ENCODE data around the gene GALNT18.

GALNT18 gene

DNA sequence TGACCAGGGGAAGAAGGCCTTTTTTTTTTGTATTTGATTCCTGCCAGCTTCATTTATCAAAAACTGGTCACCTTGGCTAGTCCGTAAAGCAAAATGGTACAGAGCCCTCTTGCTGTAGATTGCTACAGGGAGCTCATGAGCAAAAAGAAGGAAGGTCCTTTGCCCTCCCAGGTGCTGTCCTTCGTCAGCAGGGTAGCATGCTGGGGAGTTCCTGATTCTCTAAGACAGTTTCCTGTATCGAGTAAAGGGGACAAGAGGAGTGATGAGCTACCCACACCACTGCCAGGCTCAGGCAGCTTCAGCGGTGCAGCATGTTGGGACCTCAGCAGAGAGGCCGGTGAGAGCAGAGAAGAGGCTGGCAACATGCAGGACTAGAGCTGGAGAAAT is 200.9 kb downstream of the GALNT18 start:
- no peak overlapping the region for H3K4me3 Mint-ChIP-seq
- peaks cover 94% of the 10 kb centered on the region for H3K4me1 Mint-ChIP-seq (ENCODE audit: low read depth)
- intact Hi-C loops (cut with micrococcal nuclease) = no loop called here
- H3K9me3 Mint-ChIP-seq = no peaks in the 10 kb centered on the region
- peaks cover 68% of the 10 kb centered on the region for H3K36me3 Mint-ChIP-seq (ENCODE audit: low read depth)
- peaks cover 42% of the 10 kb centered on the region for H3K27me3 Mint-ChIP-seq
- H3K27ac Mint-ChIP-seq = peak overlapping the region; percentile 35

DNA sequence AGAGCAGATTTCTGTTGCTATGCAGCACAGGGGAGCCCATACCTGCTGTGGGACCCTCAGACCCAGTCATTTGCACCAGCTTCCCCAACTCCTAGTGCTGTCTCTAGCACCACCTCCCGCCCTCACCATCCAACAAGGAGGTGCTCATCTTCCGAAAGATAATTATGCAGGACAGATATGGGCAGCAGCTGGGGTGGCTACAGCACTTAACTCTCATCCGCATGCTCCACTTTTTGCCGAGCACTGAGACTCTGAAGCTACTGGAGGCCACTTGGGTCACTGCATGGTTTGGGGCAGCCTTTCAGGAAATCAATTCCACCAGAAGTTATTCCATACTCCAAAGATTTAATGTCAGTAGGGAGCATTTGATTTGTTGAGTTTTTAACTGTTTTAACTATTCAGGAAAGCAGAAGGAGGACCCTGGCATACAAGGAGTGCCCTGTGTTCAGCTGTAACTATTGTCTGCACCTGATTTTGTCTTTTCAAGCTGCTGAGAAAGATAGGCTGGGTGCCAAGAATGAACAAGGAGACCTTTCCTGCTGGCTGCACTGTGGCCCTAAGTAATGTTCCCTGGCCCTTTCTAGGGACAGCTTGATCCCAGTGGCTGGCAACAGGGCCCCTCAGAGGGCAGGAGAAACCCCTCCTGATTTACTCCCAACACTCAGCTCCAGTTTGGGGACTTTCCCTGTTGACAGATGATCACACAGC is 201.5 kb downstream of the GALNT18 start:
- intact Hi-C loops (cut with micrococcal nuclease) = no loop called here
- peak overlapping the region; percentile 35 for H3K27ac Mint-ChIP-seq
- peaks cover 68% of the 10 kb centered on the region for H3K36me3 Mint-ChIP-seq (ENCODE audit: low read depth)
- no peaks in the 10 kb centered on the region for H3K9me3 Mint-ChIP-seq
- no peak overlapping the region for H3K4me3 Mint-ChIP-seq
- H3K27me3 Mint-ChIP-seq = peaks cover 45% of the 10 kb centered on the region
- peaks cover 94% of the 10 kb centered on the region for H3K4me1 Mint-ChIP-seq (ENCODE audit: low read depth)

DNA sequence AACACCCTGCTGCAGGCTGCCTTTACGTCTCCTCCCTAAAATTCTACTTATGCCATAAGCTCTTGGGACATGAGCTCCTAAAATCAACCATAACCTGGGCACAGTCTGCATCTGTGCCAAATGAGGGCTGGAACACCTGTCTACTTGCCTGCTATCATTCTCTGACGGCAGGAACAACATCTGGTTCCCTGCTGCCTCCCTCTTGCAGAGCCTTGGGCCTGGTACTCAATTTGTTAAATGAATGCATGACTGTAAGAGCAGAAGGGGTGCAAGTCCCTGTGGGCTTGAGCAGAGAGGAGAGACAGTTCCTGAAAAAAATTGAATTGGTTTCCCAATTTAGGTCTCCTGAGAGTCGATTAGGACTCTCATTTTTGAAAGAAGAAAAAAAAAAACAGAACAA is 202.1 kb downstream of the GALNT18 start:
- Mint-ChIP-seq H3K36me3 (ENCODE audit: low read depth) (peaks cover 68% of the 10 kb centered on the region), H3K4me1 (ENCODE audit: low read depth) (peaks cover 94% of the 10 kb centered on the region), H3K9me3 (no peaks in the 10 kb centered on the region), H3K4me3 (no peak overlapping the region), H3K27ac (no peak overlapping the region), H3K27me3 (peaks cover 47% of the 10 kb centered on the region)
- intact Hi-C loops (cut with micrococcal nuclease) = loop anchor here (5.0 kb wide), 1 partner anchor 47 kb away; no protein-coding TSS in a partner anchor

DNA sequence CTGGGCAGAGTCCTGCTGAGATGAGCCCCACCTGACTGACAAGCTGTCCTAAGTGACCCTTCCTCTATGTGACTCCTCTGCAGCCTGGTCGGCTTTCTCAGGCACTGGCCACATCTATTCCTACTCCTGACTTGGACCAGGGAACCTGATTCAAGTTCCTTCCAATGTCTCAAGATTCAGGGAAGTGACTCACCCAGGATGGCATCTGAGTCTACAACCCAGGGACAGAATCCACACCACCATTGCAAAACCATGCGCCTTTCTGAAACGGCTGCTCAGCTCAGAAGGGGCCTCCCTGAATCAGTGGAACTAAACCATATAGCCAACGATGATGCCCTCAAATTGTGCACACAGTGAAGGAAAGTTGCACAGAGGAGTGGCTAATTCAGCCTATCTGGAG is 204.9 kb downstream of the GALNT18 start:
- peaks cover 59% of the 10 kb centered on the region for H3K27me3 Mint-ChIP-seq

DNA sequence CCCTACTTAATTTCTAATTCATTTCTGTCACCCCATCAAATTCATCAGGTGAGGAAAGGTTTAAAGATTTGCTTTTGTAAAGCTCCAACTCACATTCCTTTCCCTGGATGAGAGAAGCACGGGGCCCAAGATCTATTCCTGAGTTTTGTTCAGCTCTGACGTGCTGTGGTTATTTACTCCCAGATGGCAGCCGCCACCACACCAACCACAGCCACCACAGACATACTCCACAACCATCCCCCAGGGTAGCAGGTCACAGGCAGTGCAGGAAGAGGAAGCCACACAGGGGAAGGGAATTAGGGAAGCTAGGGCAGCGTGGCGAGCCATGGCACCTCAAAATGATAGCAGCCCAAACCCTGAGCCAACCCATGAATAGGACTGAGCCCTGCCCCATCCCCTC is 205.3 kb downstream of the GALNT18 start:
- Mint-ChIP-seq H3K36me3 (ENCODE audit: low read depth) (peaks cover 73% of the 10 kb centered on the region), H3K9me3 (no peaks in the 10 kb centered on the region), H3K27me3 (peaks cover 61% of the 10 kb centered on the region), H3K4me3 (no peak overlapping the region), H3K4me1 (ENCODE audit: low read depth) (peaks cover 96% of the 10 kb centered on the region), H3K27ac (peak overlapping the region; percentile 70)
- intact Hi-C loops (cut with micrococcal nuclease) = loop anchor here (2.0 to 5.0 kb wide), 2 partner anchors 44 to 98 kb away; no protein-coding TSS in a partner anchor

More for the DNA sequence above, 204.9 kb downstream of the GALNT18 start:
- H3K4me1 Mint-ChIP-seq (ENCODE audit: low read depth) = peaks cover 94% of the 10 kb centered on the region
- intact Hi-C loops (cut with micrococcal nuclease) = loop anchor here (2.0 to 5.0 kb wide), 2 partner anchors 45 to 98 kb away; no protein-coding TSS in a partner anchor
- no peak overlapping the region for H3K4me3 Mint-ChIP-seq
- peaks cover 70% of the 10 kb centered on the region for H3K36me3 Mint-ChIP-seq (ENCODE audit: low read depth)
- H3K9me3 Mint-ChIP-seq = no peaks in the 10 kb centered on the region
- H3K27ac Mint-ChIP-seq = peak overlapping the region; percentile 70

DNA sequence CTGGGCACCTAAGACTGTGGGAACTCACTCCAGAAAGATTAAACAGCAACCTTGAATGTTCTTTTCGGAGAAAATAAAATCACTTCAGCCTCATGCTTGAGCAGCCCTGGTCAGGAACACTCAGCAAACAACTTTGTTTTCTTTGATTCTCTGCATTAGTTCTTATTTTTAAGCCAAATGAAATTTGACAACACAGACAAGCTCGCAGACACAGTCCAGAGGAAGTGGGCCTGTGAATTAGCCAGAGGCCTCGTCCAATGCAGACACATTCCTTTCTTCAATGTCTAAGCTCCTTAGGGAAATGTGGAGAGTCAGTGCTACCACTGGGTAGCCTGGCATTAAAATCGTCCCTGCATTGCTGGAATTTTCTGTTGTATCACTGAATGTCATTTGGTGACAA is 205.9 kb downstream of the GALNT18 start:
- Mint-ChIP-seq H3K4me1 (ENCODE audit: low read depth) (peaks cover 93% of the 10 kb centered on the region), H3K36me3 (ENCODE audit: low read depth) (peaks cover 70% of the 10 kb centered on the region), H3K9me3 (no peaks in the 10 kb centered on the region), H3K27ac (peak overlapping the region; percentile 70), H3K4me3 (no peak overlapping the region), H3K27me3 (peaks cover 60% of the 10 kb centered on the region)
- intact Hi-C loops (cut with micrococcal nuclease) = loop anchor here (2.0 to 5.0 kb wide), 2 partner anchors 44 to 97 kb away; no protein-coding TSS in a partner anchor

DNA sequence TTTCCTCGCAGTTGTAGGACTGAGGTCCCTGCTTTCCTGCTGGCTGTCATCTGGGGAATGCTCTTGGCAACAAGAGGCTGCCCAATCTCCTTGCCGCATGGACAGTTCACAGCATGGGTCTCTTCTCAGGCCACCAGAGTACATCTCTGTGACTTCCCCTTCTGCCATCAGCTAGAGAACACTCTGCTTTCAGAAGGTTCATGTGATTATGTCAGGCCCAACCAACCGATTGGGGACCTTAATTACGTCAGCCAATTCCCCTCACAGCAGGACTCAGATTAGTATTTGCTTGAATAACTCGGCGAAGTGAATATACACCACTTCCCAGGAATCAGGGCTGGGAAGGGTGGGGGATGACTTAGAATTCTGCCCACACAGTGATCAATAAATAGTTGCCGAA is 206.8 kb downstream of the GALNT18 start:
- Mint-ChIP-seq H3K4me3 (no peak overlapping the region), H3K36me3 (ENCODE audit: low read depth) (peaks cover 62% of the 10 kb centered on the region), H3K27me3 (peaks cover 59% of the 10 kb centered on the region), H3K27ac (no peak overlapping the region), H3K9me3 (no peaks in the 10 kb centered on the region), H3K4me1 (ENCODE audit: low read depth) (peaks cover 93% of the 10 kb centered on the region)
- intact Hi-C loops (cut with micrococcal nuclease) = loop anchor here (5.0 kb wide), 1 partner anchor 43 kb away; no protein-coding TSS in a partner anchor

DNA sequence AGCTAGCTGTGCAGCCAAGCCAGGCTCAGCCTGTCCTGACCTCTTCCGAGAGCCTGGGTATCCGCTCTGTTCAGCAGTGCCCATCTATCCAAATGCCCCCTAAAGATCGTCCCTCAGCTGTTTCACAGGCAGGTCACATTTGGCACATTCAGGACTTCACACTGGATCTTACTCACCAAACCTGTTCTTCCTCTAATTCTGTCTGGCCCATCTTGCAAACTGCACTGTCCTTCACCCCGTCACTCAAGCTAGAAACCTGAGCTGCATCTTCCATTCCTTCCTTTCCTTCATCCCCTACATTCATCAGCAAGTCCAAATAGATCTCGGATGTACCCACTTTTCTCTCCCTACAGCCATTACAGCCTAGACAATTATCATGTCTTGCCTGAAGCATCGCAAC is 208.0 kb downstream of the GALNT18 start:
- Mint-ChIP-seq H3K4me3 (no peak overlapping the region), H3K27me3 (peaks cover 62% of the 10 kb centered on the region), H3K9me3 (no peaks in the 10 kb centered on the region), H3K4me1 (ENCODE audit: low read depth) (peaks cover 97% of the 10 kb centered on the region), H3K27ac (no peak overlapping the region), H3K36me3 (ENCODE audit: low read depth) (peaks cover 56% of the 10 kb centered on the region)
- intact Hi-C loops (cut with micrococcal nuclease) = no loop called here

DNA sequence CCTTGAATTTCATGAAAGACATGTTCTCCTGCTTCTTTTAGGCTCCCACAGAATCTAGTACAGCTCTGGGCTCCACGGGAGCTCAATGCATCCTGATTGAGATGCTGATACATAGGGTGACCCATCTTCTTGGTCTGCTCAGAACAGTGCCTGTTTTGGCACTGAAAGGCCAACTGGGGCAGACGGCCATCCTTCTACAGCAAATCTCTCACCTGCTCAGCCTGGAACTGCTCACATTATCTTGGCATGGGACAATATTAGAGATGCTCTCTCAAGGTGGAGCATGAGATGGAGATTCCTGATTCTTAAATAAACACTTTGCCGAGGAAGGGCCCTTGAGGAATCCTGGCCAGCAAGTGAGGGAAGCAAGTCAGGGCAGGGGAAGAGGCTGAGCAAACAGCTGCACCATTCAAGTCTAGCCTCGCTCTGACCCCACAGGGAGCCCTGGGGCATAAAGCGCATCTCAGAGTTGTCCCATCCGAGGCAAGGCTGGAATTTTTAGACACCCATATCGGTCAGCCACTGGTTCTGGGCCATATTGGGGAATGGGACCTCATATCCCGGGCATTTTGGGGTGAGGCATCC is 210.3 kb downstream of the GALNT18 start:
- Mint-ChIP-seq H3K9me3 (no peaks in the 10 kb centered on the region), H3K4me1 (ENCODE audit: low read depth) (peaks cover 97% of the 10 kb centered on the region), H3K27me3 (peaks cover 63% of the 10 kb centered on the region), H3K36me3 (ENCODE audit: low read depth) (peaks cover 48% of the 10 kb centered on the region), H3K27ac (peak overlapping the region; percentile 20), H3K4me3 (no peak overlapping the region)
- intact Hi-C loops (cut with micrococcal nuclease) = no loop called here

DNA sequence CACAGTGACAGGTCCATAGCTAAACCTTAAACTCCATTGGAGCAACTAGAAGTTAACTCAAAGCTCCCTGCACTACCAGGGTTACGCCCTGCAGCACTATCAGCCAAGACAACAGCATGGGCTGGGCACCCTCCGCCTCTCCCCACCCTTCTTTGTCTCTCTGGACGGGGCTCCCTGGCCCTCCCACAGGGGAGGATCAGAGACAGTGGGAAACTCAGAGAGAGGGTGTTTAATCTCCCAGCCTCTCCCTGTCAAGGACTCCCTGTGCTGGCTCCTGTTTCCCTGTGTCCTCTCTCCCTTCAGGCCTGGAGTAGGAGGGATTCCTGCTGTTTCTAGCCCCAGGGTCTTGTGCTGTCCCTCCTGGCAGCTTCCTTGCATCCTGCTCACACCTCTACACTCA is 211.9 kb downstream of the GALNT18 start:
- peak overlapping the region; percentile 42 for H3K27ac Mint-ChIP-seq
- intact Hi-C loops (cut with micrococcal nuclease) = no loop called here
- H3K9me3 Mint-ChIP-seq = no peaks in the 10 kb centered on the region
- H3K36me3 Mint-ChIP-seq (ENCODE audit: low read depth) = peaks cover 46% of the 10 kb centered on the region
- no peak overlapping the region for H3K4me3 Mint-ChIP-seq
- peaks cover 66% of the 10 kb centered on the region for H3K27me3 Mint-ChIP-seq
- peaks cover 90% of the 10 kb centered on the region for H3K4me1 Mint-ChIP-seq (ENCODE audit: low read depth)

DNA sequence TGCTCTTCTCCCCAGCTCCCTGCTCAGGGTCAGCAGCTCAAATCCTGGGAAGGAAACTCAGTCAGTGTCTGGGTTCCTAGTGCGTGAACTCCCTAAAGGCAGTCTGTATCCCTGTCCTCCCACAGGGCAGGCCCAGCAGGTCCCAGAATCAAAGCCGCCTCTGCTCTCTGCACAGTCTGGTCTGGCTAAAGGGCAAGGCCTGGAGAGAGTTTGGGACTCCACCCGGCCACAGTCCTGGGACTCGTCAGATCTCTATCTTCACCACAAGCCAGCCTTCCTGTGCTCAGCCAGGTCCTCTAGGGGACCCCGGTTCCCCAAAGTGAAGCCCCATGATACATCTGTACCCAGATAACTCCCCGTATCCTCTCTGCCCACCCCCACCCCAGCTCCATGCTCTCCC is 212.6 kb downstream of the GALNT18 start:
- Mint-ChIP-seq H3K9me3 (no peaks in the 10 kb centered on the region), H3K27ac (peak overlapping the region; percentile 42), H3K27me3 (peaks cover 67% of the 10 kb centered on the region), H3K36me3 (ENCODE audit: low read depth) (peaks cover 46% of the 10 kb centered on the region), H3K4me1 (ENCODE audit: low read depth) (peaks cover 88% of the 10 kb centered on the region), H3K4me3 (no peak overlapping the region)
- intact Hi-C loops (cut with micrococcal nuclease) = no loop called here

DNA sequence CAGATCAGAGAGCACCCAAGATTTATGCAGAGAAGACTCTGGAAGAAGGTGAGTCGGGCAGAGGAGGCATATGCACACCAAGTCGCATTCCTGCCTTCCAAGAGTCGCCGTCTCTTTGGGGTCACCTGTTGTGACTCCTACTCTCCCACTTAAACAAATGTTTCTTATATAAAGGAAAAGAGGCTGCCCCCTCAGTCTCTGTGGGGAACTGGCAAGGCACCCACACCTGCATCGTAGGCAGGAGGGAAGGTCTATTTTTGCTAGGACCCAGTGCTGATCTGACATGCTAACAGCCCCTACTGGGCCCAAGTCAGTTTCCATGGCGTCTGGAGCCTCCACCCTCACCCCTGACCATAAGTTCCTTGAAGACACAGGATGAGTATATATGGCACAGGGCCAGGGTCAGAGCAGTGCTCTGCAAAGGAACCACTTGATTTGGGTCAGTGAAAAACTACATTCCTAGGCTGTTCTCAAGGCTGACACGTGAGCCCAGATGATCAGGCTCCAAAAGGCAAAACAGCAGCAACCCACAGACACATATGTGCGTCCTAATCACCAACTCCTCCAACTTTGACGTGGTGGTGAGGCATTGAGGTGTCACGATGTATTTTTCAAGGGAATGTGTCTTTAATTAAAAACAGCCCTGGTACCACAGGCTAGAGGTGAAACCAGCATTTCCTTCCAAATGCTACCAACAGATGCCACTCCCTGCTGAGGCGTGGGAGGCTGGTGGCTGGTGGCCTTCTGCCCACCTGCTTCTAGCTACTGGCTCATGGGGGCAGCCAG is 213.2 kb downstream of the GALNT18 start:
- Mint-ChIP-seq H3K4me1 (ENCODE audit: low read depth) (peaks cover 88% of the 10 kb centered on the region), H3K4me3 (no peak overlapping the region), H3K27me3 (peaks cover 67% of the 10 kb centered on the region), H3K27ac (peak overlapping the region; percentile 42), H3K36me3 (ENCODE audit: low read depth) (peaks cover 46% of the 10 kb centered on the region), H3K9me3 (no peaks in the 10 kb centered on the region)
- intact Hi-C loops (cut with micrococcal nuclease) = no loop called here

DNA sequence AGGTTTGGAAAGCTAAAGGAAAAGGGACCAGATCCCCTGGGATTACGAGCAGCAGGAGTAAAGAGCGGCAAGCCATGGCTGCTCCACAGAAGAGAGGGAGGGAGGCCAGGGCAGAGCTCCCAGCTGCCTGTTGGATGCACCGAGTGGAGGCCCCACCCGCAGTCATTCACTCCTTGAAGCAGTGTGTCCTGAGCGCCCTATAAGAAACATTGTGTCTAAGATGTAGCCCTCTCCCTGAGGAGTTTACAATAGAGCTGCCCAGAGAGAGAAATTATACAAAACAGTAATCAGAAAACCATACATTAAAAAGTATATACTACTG is 214.1 kb downstream of the GALNT18 start:
- Mint-ChIP-seq H3K9me3 (no peaks in the 10 kb centered on the region), H3K4me1 (ENCODE audit: low read depth) (peaks cover 85% of the 10 kb centered on the region)
- intact Hi-C loops (cut with micrococcal nuclease) = no loop called here

More for the DNA sequence above, 214.1 kb downstream of the GALNT18 start:
- H3K27me3 Mint-ChIP-seq = peaks cover 67% of the 10 kb centered on the region
- H3K4me3 Mint-ChIP-seq = no peak overlapping the region
- peak overlapping the region; percentile 79 for H3K27ac Mint-ChIP-seq
- peaks cover 46% of the 10 kb centered on the region for H3K36me3 Mint-ChIP-seq (ENCODE audit: low read depth)

Measured in dendritic cell treated with granulocyte-macrophage colony-stimulating factor and Interleukin-4, amounts not matched to agents 40 ng/mL and 50 ng/mL, for 4 days (primary cell).